Choroid plexus epithelial cell (primary cell): ENCODE measurements around the gene NXPH3.

ENCODE experiments used
- DNase-seq: peaks from one replicate; pipeline ENCODE4 v3.0.0-alpha.2; 2010; ENCODE audit warnings: low read depth
- H3K4me3 ChIP-seq: 2 replicates; pipeline ENCODE4 v1.5.1; 2011; ENCODE audit warnings: low read depth, mild to moderate bottlenecking, control low read depth, low read length, moderate library complexity
- CTCF ChIP-seq: conservative IDR thresholded peaks from 2 replicates; pipeline ENCODE4 v1.5.1; 2011; ENCODE audit warnings: low read depth, mild to moderate bottlenecking, control low read depth, inconsistent platforms, low read length, moderate library complexity

Gene NXPH3

GRCh38 chr17:49588312-49588711 lies 12.6 kb downstream of the NXPH3 start:
- DNase-seq, result no peak
- TF ChIP-seq CTCF, result no peak

DNA sequence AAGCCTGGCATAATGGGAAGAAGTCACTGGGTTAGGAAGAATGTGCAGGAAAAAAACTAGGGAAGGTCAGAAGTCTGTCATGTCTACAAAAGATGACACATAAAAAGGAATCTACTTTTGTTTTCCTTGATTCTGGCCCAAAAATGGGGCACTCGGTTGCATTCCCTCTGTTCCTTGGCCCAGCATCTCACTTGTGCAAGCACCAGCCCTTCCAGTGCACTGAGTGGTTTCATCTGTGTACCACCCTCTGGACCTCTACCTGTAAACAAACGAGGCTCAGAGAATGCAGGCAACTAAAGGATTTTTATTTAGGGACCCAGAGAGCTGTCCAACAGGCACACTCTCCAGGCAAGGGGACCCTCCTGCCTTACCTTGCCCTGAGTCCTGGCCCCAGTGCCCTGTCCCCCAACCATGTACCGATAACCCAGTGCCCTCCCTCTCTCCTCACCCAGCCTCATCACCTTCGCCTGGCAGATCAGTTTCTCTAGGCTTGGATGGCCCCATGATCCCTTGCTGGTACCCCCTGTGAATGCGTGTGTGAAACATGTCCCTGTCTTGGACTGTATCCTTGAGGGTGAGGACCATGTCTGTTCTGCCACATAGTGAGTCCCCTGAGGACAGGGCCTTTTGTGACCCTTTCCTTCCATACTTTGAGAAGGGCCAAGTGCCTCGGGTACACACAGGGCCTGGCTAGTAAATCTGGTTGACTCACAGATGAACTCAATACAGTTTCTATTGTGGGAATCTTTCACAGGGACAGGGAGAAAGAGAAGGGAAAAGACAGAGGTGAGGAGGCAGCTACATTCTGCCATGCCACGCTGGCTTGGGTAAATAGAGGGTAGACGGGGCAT lies 13.3 kb downstream of the NXPH3 start:
- TF ChIP-seq CTCF, result no peak
- no peak for DNase-seq

More at GRCh38 chr17:49588312-49588711, 12.6 kb downstream of the NXPH3 start:
- no peak overlapping the region for H3K4me3 ChIP-seq

DNA sequence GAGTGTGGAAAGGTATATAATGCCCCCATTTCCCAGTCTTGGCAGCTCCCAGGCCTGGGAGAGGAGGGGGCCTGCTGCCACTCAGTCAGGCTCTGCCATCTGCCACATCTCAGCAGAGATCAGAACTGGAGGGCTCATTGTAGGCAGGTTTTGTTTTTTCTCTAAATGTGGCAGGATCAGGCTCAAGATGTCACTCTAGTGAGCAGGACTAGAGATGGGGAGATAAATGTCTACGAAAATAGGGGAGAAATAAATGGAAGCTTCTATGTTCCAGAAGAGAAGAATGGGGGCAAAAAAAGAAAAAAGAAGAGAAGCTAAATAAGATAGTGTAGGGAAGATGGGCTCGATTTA lies 13.9 kb downstream of the NXPH3 start:
- no peak for DNase-seq
- TF ChIP-seq CTCF, result no peak
- no peak overlapping the region for H3K4me3 ChIP-seq

More for the DNA sequence above, 13.3 kb downstream of the NXPH3 start:
- H3K4me3 ChIP-seq, result no peak overlapping the region

DNA sequence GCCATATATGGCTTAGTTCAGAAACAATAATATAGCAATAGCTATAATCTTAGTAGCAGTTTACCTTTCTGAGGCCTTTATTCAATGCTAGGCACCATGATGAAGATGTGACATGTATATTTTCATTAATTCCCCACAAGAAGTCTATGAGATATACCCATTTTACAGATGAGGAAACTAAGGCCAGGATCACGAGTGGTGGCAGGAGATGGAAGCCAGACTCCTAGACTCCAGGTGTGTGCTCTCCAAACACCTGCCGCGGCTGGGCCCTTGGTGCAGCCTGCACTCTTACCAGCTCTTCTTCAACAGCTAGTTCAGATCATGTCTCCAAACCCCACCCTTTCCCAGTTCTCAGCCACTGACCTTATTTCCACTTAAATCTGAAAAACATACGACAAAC lies 15.2 kb downstream of the NXPH3 start:
- no peak for DNase-seq
- H3K4me3 ChIP-seq, result no peak overlapping the region
- no peak for TF ChIP-seq CTCF

GRCh38 chr17:49592263-49592662 lies 16.6 kb downstream of the NXPH3 start:
- TF ChIP-seq CTCF, result no peak
- H3K4me3 ChIP-seq, result no peak overlapping the region
- DNase-seq, result no peak

GRCh38 chr17:49595328-49595727 lies 19.7 kb downstream of the NXPH3 start:
- TF ChIP-seq CTCF, result no peak
- DNase-seq, result no peak
- H3K4me3 ChIP-seq, result no peak overlapping the region

DNA sequence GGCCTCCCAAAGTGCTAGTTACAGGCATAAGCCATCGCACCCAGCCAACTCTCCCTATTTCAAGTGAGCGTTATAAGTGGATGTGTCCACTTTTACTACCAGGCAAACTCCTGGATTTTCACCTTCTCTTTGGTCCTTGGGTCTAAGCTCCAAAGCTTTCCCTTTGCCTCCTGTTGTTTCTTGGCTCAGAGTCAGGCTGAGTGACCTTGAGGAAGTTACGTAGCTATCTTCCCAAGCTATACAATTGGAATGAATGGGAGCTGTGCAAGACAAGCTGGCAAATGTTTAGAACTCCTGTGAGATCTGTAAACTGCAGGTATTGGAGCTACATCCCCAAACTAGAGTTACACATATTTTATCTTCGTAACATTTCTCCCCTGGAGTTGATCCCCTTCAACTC lies 20.3 kb downstream of the NXPH3 start:
- DNase-seq, result no peak
- TF ChIP-seq CTCF, result no peak
- no peak overlapping the region for H3K4me3 ChIP-seq
